UCSD-AML1 (cell line): ENCODE results near the gene NBL1.
A peak's percentile ranks its signal among the peaks of the same experiment; 100 is the strongest.

ENCODE experiments used
- DNase-seq: peaks from one replicate; lab custom pipeline; 2025; ENCODE audit not compliant: unreplicated experiment; lab: John Stamatoyannopoulos, UW

NBL1 gene

DNA sequence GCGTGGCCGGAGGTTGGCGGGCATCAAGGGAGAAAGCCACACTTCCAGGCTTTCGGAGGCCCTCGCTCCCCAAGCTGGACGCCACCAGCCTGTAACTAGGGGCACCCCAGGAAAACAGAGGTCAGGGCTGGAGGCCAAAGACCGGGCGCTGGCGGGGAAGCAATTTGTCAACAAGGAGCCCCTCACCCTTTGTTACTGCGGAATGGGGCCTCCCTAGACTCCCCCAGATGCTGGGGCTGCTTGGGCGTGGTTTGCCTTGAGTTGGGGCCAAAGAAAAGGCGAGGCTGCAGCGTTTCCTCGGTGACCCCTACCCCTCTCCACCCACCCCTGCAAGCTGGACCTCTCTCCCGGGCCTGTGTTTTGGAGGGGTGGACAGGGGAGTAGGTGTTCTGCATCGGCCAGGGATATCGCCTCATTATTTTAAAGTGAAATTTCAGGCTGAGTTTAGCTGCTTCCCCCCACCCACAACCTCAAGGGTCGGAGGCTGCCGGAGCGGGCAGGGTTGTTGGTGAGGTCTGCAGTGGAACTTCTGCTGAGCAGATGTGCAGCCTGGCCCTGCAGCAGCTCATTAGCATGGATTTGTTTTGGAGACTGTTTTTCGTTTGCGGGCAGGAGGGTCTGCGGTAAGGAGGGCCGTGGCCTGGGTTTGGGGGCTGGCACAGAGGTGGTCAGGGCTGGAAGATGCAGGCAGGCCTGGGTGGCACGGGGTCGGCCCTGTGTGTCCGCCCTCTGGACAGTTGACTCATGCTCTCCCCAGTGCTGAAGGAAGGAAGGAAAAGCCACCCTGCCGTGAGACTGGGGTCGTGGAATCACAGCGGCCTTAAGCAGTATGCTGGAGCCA, 1.5 kb downstream of the NBL1 start:
- no peak for DNase-seq

DNA sequence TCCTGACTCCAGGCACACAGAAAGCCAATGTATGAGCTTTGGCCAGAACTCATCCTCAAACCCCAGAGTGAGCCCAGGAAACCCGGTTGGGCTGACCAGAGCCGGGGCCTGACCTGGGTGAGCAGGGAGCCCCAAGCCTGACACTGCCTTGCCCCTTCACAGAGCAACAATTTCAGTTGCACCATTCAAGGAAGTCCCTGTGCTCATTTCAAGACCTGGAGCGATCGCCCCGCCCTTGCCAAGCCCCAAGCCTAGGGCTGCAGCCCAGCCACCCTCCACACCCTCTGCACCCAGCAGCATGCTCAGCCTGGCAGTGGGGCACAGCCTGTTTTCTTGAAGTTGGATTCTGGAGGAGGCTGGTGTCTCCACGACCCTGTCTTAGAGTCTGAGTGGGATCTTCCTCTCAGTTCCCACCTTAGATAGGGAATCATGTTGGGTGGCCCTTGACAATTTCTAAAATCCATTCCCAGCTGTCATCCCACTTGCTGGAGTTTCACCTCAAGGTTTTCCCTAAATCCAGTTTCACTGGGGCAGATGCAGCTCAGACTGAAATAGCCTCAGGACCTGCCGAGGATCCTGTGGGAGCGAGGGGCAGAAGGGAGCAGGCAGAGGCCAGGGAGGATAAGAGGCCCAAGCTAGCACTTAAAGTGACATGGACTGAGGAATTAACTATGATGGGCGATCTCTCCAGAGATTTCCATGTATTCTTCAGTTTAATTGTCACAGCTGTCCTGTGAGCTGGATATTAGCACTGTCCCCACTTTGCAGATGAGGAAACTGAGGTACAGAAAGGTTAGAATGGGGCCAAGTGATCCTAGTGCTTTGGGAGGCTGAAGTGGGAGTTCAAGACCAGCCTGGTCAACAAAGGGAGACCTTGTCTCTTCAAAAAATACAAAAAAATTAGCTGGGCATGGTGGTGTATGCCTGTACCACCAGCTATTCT, 2.5 kb downstream of the NBL1 start:
- no peak for DNase-seq

DNA sequence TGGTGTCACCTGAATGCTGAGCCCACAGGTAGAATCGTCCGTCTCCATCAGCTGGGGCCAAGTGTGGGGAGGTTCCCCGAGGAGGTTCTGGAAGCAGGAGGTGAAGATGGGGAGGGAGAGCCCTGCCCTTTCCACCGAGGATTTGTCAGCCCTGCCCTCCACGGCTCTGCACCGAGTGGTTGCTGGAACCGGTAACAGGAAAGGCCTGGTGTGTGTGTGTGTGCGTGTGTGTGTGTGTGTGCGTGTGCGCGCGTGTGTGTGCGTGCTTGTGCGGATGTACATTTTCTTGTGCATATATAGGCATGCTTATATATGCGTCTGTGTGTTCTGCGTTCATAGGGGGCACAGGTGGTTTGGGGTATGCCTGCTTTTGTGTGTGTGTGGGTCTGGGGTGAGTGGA, 3.5 kb downstream of the NBL1 start:
- DNase-seq: peak; percentile 71

DNA sequence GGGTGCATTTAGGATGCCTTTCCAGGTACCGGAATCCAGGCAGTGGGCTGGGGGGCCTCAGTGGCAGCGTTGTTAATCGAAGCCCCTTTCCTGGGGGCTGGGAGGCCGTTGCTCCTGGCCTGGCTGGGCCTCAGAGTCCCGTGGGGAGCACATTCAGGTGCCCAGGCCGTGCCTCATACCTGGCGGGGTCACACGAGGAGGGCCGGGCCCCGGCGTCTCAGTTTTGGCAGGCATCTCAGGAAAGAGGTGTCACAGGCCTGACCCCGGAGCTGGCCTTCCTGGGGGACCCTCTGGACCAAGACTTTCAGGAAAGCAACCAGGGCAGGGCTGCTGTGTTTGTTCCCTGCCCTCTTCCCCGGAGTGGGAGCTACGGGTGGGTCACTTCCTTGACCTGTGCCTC, 4.1 kb downstream of the NBL1 start:
- no peak for DNase-seq

- no peak for DNase-seq
Measured at GRCh38 chr1:19648689-19649088, 4.6 kb downstream of the NBL1 start.

GRCh38 chr1:19650416-19651140, 6.5 kb downstream of the NBL1 start:
- DNase-seq: no peak

DNA sequence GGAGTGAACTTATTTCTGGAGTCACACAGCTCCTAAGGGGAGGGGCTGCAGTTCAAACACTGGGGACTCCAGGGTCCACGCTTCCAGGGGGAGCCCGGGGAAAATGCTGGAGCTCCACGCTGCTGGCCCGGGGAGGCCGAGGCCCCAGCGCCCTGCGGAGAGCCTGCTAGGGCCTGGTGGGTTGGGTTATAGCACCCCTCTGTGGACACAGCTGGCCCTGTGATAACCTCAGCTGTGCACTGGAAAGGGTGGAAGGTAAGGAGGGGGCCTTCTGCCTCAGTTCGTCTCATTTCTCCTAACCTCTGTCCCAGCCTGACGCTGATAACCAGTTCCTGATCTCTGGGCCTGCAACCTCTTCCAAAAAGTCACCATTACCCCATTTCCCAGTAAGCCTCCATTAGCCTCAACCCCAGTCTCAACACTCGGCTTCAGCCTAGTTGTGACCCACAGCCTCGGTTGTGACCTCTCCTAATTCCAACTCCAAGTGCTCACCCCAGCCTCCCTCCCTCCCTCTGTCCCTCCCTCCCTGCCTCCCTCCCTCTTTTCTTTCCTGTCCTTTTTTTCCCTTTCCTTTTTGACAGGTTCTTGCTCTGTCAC, 7.1 kb downstream of the NBL1 start:
- peak; percentile 50 for DNase-seq

DNA sequence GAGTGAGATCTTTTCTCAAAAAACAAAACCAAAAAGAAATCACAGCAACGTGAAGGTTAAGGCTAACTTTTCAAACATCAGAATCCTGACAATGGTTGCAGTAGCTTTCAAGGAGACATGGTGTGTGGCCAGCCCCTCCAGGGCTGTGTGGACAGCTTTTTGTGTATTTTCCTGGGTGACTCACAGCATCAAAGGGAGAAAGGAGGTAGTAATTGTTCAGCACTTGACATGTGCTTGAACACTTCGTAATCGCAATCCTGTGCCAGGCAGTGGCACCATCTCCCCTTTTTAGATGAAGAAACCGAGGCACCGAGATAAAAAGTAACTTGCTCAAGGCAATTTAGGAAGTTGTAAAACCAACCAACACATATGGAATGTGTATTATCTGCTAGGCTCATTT, 10.3 kb downstream of the NBL1 start:
- DNase-seq: no peak

GRCh38 chr1:19654886-19655717, 11.0 kb downstream of the NBL1 start:
- DNase-seq: no peak

DNA sequence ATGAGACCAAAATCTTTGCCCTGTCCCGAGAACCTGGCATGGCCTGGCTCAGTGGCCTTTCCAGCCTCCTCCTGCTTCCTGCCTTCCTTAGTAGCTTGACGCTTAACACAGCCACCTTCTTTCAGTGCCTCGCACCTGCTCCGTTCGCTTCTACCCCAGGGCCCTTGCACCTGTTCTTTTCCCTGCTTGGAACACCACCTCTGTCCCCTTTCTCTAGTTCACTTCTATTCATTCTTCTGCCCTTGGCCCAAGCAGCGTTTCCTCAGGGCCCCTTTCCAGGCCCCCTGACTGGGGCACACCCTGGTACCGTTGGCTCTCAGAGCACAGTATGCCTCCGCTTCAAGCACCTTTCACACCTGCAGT, 11.6 kb downstream of the NBL1 start:
- DNase-seq: no peak

DNA sequence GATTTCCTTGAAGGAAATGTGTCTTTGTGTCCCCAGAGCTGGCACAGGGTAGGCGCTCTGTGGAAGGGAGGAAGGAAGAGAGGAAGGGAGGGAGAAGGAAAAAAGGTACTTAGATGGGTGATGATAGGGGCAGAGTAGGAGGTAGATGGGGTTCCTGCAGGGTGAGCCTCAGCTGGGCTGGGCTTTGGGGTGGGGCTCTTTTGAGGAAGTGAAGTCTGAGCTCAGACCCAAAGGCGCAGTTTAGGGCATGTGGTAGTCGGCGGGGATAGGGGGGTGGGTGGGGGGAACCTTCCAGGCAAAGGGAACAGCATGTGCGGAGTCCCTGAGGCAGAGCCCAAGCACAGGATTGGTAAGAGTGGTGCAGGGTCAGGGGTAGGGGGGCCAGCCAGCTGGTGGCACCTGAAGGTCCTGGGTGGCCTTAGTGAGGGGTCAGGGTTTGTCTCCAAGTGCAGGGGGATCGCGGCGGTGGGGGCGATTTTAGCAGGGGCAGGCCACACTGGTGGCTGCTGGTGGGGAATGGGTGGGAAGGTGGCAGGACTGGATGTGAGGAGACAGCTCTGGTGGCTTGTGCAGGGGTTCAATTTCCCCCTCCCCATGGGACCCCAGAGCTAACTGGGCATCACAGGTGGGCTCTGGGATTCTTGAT, 12.1 kb downstream of the NBL1 start:
- DNase-seq: no peak

- no peak for DNase-seq
Measured at GRCh38 chr1:19656780-19657466, 12.8 kb downstream of the NBL1 start.

DNA sequence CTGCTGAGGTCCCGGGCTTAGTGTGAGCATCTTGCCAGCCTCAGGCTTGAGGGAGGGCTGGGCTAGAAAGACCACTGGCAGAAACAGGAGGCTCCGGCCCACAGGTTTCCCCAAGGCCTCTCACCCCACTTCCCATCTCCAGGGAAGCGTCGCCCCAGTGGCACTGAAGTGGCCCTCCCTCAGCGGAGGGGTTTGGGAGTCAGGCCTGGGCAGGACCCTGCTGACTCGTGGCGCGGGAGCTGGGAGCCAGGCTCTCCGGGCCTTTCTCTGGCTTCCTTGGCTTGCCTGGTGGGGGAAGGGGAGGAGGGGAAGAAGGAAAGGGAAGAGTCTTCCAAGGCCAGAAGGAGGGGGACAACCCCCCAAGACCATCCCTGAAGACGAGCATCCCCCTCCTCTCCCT, 13.4 kb downstream of the NBL1 start:
- DNase-seq: no peak

GRCh38 chr1:19658186-19658585, 14.1 kb downstream of the NBL1 start:
- no peak for DNase-seq

GRCh38 chr1:19661721-19662228, 17.7 kb downstream of the NBL1 start:
- no peak for DNase-seq

DNA sequence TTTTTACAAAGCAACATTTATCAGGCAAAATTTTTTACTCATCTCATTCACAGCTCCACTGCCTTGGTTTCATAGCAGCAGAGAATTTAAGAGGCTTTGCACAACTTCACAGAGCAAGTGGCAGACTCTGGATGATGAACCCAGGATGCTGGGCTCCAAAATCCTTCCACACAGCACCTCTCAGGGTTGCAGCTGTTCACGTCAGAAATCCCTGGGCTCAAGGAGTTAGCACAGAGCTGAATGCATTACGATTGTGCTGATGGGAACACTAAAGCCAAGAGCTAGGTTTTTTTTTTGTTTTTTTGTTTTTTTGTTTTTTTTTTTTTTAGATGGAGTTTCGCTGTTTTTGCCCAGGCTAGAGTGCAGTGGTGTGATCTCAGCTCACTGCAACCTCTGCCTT, 18.2 kb downstream of the NBL1 start:
- no peak for DNase-seq

DNA sequence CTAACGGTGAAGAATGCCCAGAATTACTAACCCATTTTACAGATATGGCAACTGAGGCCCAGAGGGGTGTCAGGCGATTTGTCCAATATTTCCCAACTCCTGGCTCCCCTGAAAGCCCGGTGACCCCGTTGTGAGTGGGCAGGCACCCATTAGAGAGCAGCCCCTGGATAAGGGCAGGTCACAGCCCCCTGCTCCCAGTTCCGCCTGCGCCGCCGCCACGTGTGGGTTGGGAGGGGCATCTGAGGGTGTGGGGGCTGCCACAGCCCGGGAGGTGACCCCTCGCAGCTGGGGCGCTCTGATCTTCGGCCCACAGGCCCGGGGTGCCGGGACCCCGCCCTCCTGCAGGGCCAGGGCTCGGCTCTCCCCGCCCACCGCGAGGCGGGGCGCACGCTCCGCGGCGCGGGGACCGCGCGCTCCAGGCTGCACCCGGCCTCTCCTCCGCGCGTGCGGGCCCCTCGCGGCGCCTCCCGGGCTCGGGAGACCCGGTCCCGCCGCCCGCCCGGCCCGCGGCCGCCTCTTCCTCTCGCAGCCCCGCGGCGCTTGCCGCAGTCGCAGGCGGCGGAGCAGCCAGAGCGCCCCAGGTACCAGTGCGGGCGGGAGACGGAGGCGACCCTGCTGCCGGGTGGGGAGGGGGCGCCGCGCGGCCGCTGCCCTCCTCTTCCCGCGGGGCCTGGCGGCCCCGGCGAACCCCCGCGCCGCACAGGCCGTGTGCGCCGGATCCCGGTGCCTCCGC, 20.5 kb downstream of the NBL1 start, which contains the start of gene HTR6:
Gene HTR6 (plus strand): TSS at position 423 of the 733 bp plus-strand sequence. CDS start 879 bp downstream, outside the sequence.
- no peak for DNase-seq

- no peak for DNase-seq
Measured at GRCh38 chr1:19665186-19665495, 21.0 kb downstream of the NBL1 start.
